K562 (cell line): ENCODE data around the gene APOBEC3G. TPM values are rescaled to one million over a fixed set of nuclear protein-coding genes. Genes with fewer than 3 reads are reported as not detected.

Experiments used
- ATAC-seq: fragments of 200-7000 bp; cut with Tn5 transposase; 3 replicates; pipeline ENCODE4 v1.9.1; 2020; ENCODE audit warnings: moderate library complexity
- BruUV-seq: library from RNA; stranded (reverse); fragments of 400-500 nt; replicated peaks from 2 replicates; lab custom pipeline; 2021; lab: Mats Ljungman, UMichigan
- CTCF ChIA-PET: fragments of 300-600 bp; formaldehyde crosslinking; extraction: SDS; loops from one replicate; lab custom pipeline; 2021; ENCODE audit warnings: low intra/inter-chr PET ratio; lab: Yijun Ruan, JAX
- POLR2A ChIA-PET: fragments of 300-600, 350-650 bp; sonication (Branson Sonifier 250); formaldehyde crosslinking; extraction: SDS; loops from one replicate; lab custom pipeline; 2021; ENCODE audit warnings: antibody characterized with exemption, inconsistent platforms; lab: Yijun Ruan, JAX
- DNase-seq, 4 experiments: peaks; one replicate each; pipeline versions ENCODE4 v3.0.0 to v3.0.0-alpha.2; 2011 to 2018; ENCODE audit warnings: low spot score in 3 of 4, mixed read lengths in 3 of 4; ENCODE audit errors: extremely low read depth in 1 of 4
- FAIRE-seq: peaks from 2 replicates; lab custom pipeline; 2011; peaks lifted over from hg19 to GRCh38; lab: Jason Lieb, UNC
- H2AFZ ChIP-seq: 2 replicates; pipeline ENCODE4 v1.6.0; 2011; ENCODE audit warnings: low read depth, low read length, control low read depth, inconsistent platforms
- H3K27ac ChIP-seq: fragments of 200-600 bp; 3 replicates; pipeline ENCODE4 v1.8.0; 2011; ENCODE audit warnings: low read depth, mild to moderate bottlenecking, control low read depth, inconsistent platforms, low read length, moderate library complexity, mixed read lengths; ENCODE audit errors: extremely low read depth
- H3K27me3 ChIP-seq, 2 experiments: fragments of 300-600 bp in 1 of 2; 2 replicates in 1 of 2; 3 replicates in 1 of 2; pipeline versions ENCODE4 v1.6.0 to v1.8.0; 2011; ENCODE audit warnings: inconsistent platforms in 2 of 2, low read length in 2 of 2, mild to moderate bottlenecking in 1 of 2, mixed read lengths in 1 of 2, moderate library complexity in 1 of 2; ENCODE audit not compliant: control insufficient read depth in 2 of 2, insufficient read depth in 2 of 2
- H3K36me3 ChIP-seq: fragments of 300-600 bp; 3 replicates; pipeline ENCODE4 v1.8.0; 2011; ENCODE audit warnings: mild to moderate bottlenecking, low read length, inconsistent platforms; ENCODE audit not compliant: control insufficient read depth, insufficient read depth
- H3K4me1 ChIP-seq, 2 experiments: fragments of 200-600 bp in 1 of 2; replicated peaks in 1 of 2; 2 replicates in 1 of 2; 3 replicates in 1 of 2; pipeline versions ENCODE4 v1.5.1 to v1.8.0; 2011; ENCODE audit warnings: inconsistent platforms in 2 of 2, low read length in 2 of 2, mild to moderate bottlenecking in 1 of 2, mixed read lengths in 1 of 2, moderate library complexity in 1 of 2; ENCODE audit not compliant: control insufficient read depth in 2 of 2, insufficient read depth in 2 of 2
- H3K4me2 ChIP-seq: 2 replicates; pipeline ENCODE4 v1.6.1; 2011; ENCODE audit warnings: low read length, control low read depth, inconsistent platforms, mixed read lengths; ENCODE audit not compliant: insufficient read depth
- H3K4me3 ChIP-seq: fragments of 200-600 bp; sonication (generic), shearing (Covaris generic); 2 replicates; pipeline ENCODE4 v1.5.1; 2016; ENCODE audit warnings: control low read depth, inconsistent platforms
- H3K79me2 ChIP-seq: fragments of 200-600 bp; 3 replicates; pipeline ENCODE4 v1.8.0; 2011; ENCODE audit warnings: low read length, inconsistent platforms; ENCODE audit not compliant: control insufficient read depth, insufficient read depth
- H3K9ac ChIP-seq, 2 experiments: 2 replicates each; pipeline versions ENCODE4 v1.6.0 to v1.6.1; 2011; ENCODE audit warnings: low read depth in 2 of 2, low read length in 2 of 2, control low read depth in 1 of 2, inconsistent platforms in 1 of 2, mild to moderate bottlenecking in 1 of 2, mixed read lengths in 1 of 2; ENCODE audit not compliant: insufficient read depth in 1 of 2
- H3K9me1 ChIP-seq: one replicate; pipeline ENCODE4 v1.6.0; 2011; ENCODE audit warnings: inconsistent platforms, mild to moderate bottlenecking, low read length, moderate library complexity; ENCODE audit not compliant: control insufficient read depth, insufficient read depth
- H3K9me3 ChIP-seq: replicated peaks from 2 replicates; pipeline ENCODE4 v1.5.1; 2011; ENCODE audit warnings: low read depth, low read length, inconsistent platforms; ENCODE audit not compliant: control insufficient read depth, insufficient read depth
- H4K20me1 ChIP-seq: replicated peaks from 2 replicates; pipeline ENCODE4 v1.6.1; 2011; ENCODE audit warnings: low read length, inconsistent platforms, mixed read lengths; ENCODE audit not compliant: control insufficient read depth, insufficient read depth
- CHD2 ChIP-seq: IDR thresholded peaks from 2 replicates; pipeline ENCODE4 v1.6.1; 2011; ENCODE audit warnings: low read depth, low read length
- DACH1 ChIP-seq: fragments of 450-650 bp; IDR thresholded peaks from 2 replicates; pipeline ENCODE4 v1.6.1; 2018; ENCODE audit not compliant: partially characterized antibody
- DPF2 ChIP-seq: fragments of 450-650 bp; IDR thresholded peaks from 2 replicates; pipeline ENCODE4 v1.6.1; 2016
- HLTF ChIP-seq: fragments of 450-650 bp; IDR thresholded peaks from 2 replicates; pipeline ENCODE4 v1.6.1; 2016
- HNRNPUL1 ChIP-seq: fragments of 200-400 bp; formaldehyde crosslinking; IDR thresholded peaks from 2 replicates; pipeline ENCODE4 v1.6.1; 2017; ENCODE audit warnings: low read length
- JUN ChIP-seq, 2 experiments: sonication (generic) in 1 of 2; formaldehyde crosslinking in 1 of 2; IDR thresholded peaks; 2 replicates each; pipeline versions ENCODE4 v1.6.1 to v1.8.0; 2012 to 2022; ENCODE audit warnings: borderline replicate concordance in 2 of 2, mild to moderate bottlenecking in 2 of 2, improper control_type of control experiment in 1 of 2, low read depth in 1 of 2, low read length in 1 of 2, missing genetic modification reagents in 1 of 2
- KDM4B ChIP-seq, 2 experiments: fragments of 450-650 bp in 1 of 2; sonication (generic) in 1 of 2; IDR thresholded peaks; 2 replicates each; pipeline ENCODE4 v1.6.1; 2016 to 2017; ENCODE audit warnings: borderline replicate concordance in 2 of 2, antibody characterized with exemption in 1 of 2, low read depth in 1 of 2, mild to moderate bottlenecking in 1 of 2
- MAFF ChIP-seq: IDR thresholded peaks from 2 replicates; pipeline ENCODE4 v1.6.1; 2012; ENCODE audit warnings: low read length, improper control_type of control experiment
- MCM3 ChIP-seq: fragments of 450-650 bp; IDR thresholded peaks from 2 replicates; pipeline ENCODE4 v1.6.1; 2016
- MITF ChIP-seq: IDR thresholded peaks from 2 replicates; pipeline ENCODE4 v1.6.1; 2014; ENCODE audit warnings: antibody characterized with exemption
- POLR2B ChIP-seq: fragments of 450-650 bp; IDR thresholded peaks from 2 replicates; pipeline ENCODE4 v1.6.1; 2018; ENCODE audit warnings: low read depth; ENCODE audit not compliant: partially characterized antibody
- PRPF4 ChIP-seq: fragments of 200-400 bp; formaldehyde crosslinking; IDR thresholded peaks from one replicate; pipeline ENCODE4 v1.6.1; 2017; ENCODE audit warnings: low read length, low read depth, mild to moderate bottlenecking; ENCODE audit not compliant: insufficient read depth, poor library complexity, severe bottlenecking
- SIRT6 ChIP-seq: IDR thresholded peaks from one replicate; pipeline ENCODE4 v1.6.1; 2012; ENCODE audit warnings: low read depth, mild to moderate bottlenecking, control low read depth, inconsistent platforms, low read length, moderate library complexity
- SUPT5H ChIP-seq: fragments of 450-650 bp; IDR thresholded peaks from 2 replicates; pipeline ENCODE4 v1.6.1; 2016
- TSHZ1 ChIP-seq: fragments of 250-450 bp; sonication (Bioruptor Pico); IDR thresholded peaks from 2 replicates; pipeline ENCODE4 v1.4.0; 2020; ENCODE audit warnings: mild to moderate bottlenecking, moderate library complexity
- ZNF436 ChIP-seq: fragments of 250-450, 450-650 bp; sonication (Bioruptor Pico); formaldehyde crosslinking; IDR thresholded peaks from 2 replicates; pipeline ENCODE4 v1.7.0; 2020; ENCODE audit warnings: mild to moderate bottlenecking
- ZNF512 ChIP-seq: IDR thresholded peaks from 2 replicates; pipeline ENCODE4 v1.6.1; 2016; ENCODE audit warnings: missing genetic modification characterization, missing compliant biosample characterization
- WGBS: fragments of 100-300 bp; shearing (Covaris generic); methylation state at CpG from one replicate; pipeline ENCODE4 v1.1.6; 2016; ENCODE audit warnings: low coverage, mixed read lengths; ENCODE audit not compliant: insufficient coverage; ENCODE audit errors: missing lambda C conversion rate; 5-methylcytosine and 5-hydroxymethylcytosine counted together
- in situ Hi-C: fragments of 300-500 bp; cut with MboI; formaldehyde crosslinking; loops from 4 replicates; pipeline ENCODE4 v1.15.0; 2018; ENCODE audit warnings: inconsistent platforms, mixed read lengths
- intact Hi-C: fragments of 100-400 bp; cut with micrococcal nuclease; formaldehyde crosslinking; loops from 2 replicates; pipeline ENCODE4 v1.14.2; 2022
- polyA plus RNA-seq, 8 experiments: library from polyadenylated mRNA; depleted of rRNA in 4 of 8; stranded (reverse) in 5 of 8; unstranded in 3 of 8; fragments of >200 nt; fragmentation: Nextera tagmentation in 2 of 8; fragmentation: Illumina TruSeq in 1 of 8; extraction: Ambion mirVana in 2 of 8; extraction: Trizol in 1 of 8; gene quantifications; 2 replicates each; pipeline versions ENCODE4 v1.2.1 to v1.2.3, GENCODE V29; 2011 to 2014; ENCODE audit warnings: inconsistent platforms in 1 of 8, missing spikeins in 1 of 8
- total RNA-seq, 7 experiments: library from RNA; depleted of rRNA in 6 of 7; stranded (reverse); fragments of >200 nt in 6 of 7; fragmentation: Illumina TruSeq in 2 of 7; extraction: Trizol in 2 of 7; gene quantifications; 2 replicates each; pipeline versions ENCODE4 v1.2.1 to v1.2.3, GENCODE V29; 2011 to 2021; ENCODE audit warnings: low replicate concordance in 1 of 7
- TF ChIP-seq, protein P1 (sequence below): fragments of 250-450 bp; sonication (Bioruptor Pico); IDR thresholded peaks from 2 replicates; pipeline ENCODE4 v1.8.0; 2022; ENCODE audit warnings: moderate library complexity, mild to moderate bottlenecking, inconsistent platforms

The APOBEC3G gene
- total and polyA plus RNA-seq, 9 of the 15 experiments (the other 6 are each of a cell fraction or from before 2014, with no cell fraction given) = 5.2 to 20.8 (median 11.4) TPM

GRCh38 chr22:39084666-39085065, 7.6 kb downstream of the APOBEC3G start:
- no peaks in the 10 kb centered on the region for H3K9me3 ChIP-seq
- no peaks in the 10 kb centered on the region for H3K79me2 ChIP-seq
- DNase-seq = no peak
- WGBS = 83% methylated on average over 8 of the region's 8 CpGs
- ChIA-PET CTCF (no interaction called here), POLR2A (interaction anchor here (0.6 to 0.7 kb wide), 2 partner anchors 226 to 248 kb away, joined by 3 read pairs; no protein-coding TSS in a partner anchor)
- no peak for FAIRE-seq
- H3K9me1 ChIP-seq = no peaks in the 10 kb centered on the region
- no peaks in the 10 kb centered on the region for H4K20me1 ChIP-seq
- H3K4me3 ChIP-seq = no peak overlapping the region
- no peaks in the 10 kb centered on the region for H3K27me3 ChIP-seq
- no TSS peak for BruUV-seq
- H3K9ac ChIP-seq = no peak overlapping the region
- H3K36me3 ChIP-seq = no peaks in the 10 kb centered on the region; the same call in 2 of the 3 replicates
- no peak for ATAC-seq
- intact Hi-C loops (no loop called here), in situ Hi-C loops (no loop called here)
- H2AFZ ChIP-seq = no peak overlapping the region
- H3K4me2 ChIP-seq = no peak overlapping the region
- peaks cover 2 to 23% of the 10 kb centered on the region in 2 experiments; a peak in 4 of 5 replicates for H3K4me1 ChIP-seq
- no peak overlapping the region for H3K27ac ChIP-seq
- no peak for TF ChIP-seq SUPT5H
- TF ChIP-seq MITF = no peak
- no peak for TF ChIP-seq JUN (IDR thresholded peaks at IDR 0.05; ENCODE audit: borderline replicate concordance, low read depth, low read length)
- no peak for TF ChIP-seq JUN (CRISPR knock-in tag; IDR thresholded peaks at IDR 0.05; ENCODE audit: borderline replicate concordance)
- TF ChIP-seq MCM3 = no peak
- no peak for TF ChIP-seq HNRNPUL1
- TF ChIP-seq PRPF4 = no peak
- TF ChIP-seq, protein P1, sequence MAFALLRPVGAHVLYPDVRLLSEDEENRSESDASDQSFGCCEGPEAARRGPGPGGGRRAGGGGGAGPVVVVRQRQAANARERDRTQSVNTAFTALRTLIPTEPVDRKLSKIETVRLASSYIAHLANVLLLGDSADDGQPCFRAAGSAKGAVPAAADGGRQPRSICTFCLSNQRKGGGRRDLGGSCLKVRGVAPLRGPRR = no peak
- TF ChIP-seq SIRT6 = no peak
- TF ChIP-seq DPF2 = no peak
- TF ChIP-seq KDM4B (IDR thresholded peaks at IDR 0.05; ENCODE audit: borderline replicate concordance in 2 of 2, low read depth in 1 of 2) = no peak
- TF ChIP-seq CHD2 = no peak
- no peak for TF ChIP-seq HLTF
- no peak for TF ChIP-seq TSHZ1 (CRISPR knock-in tag)
- TF ChIP-seq ZNF512 (tag) = no peak
- TF ChIP-seq POLR2B = no peak
- TF ChIP-seq MAFF = no peak
- no peak for TF ChIP-seq DACH1
- TF ChIP-seq ZNF436 (CRISPR knock-in tag) = no peak
